Right lobe of liver (tissue), 4 donors: ENCODE data around the gene MACROD2.

Source experiments
- CTCF ChIP-seq, 4 donors: fragments of 200-600 bp in 3 of 4; fragments of 450-650 bp in 1 of 4; IDR thresholded peaks; one replicate each; pipeline versions ENCODE4 v1.5.1 to v1.8.0; 2016 to 2022; ENCODE audit warnings: antibody characterized with exemption in 4 of 4, mild to moderate bottlenecking in 2 of 4
- POLR2A ChIP-seq: fragments of 450-650 bp; IDR thresholded peaks from one replicate; pipeline ENCODE4 v1.6.1; 2017; ENCODE audit warnings: antibody characterized with exemption, mild to moderate bottlenecking
- donor health status: DM: no; HTN: no; CAD: no.
- donor health status: DM: no; HTN: no; CAD: no.
- donor health status: DM: no; HTN: yes; CAD: no.

GRCh38 chr20:15742087-15742486 lies 1746.8 kb downstream of the MACROD2 start:
- TF ChIP-seq CTCF (IDR thresholded peaks at IDR 0.05) (no peak), POLR2A (no peak)
